HG03025 (cell line): ENCODE results near the gene PLXDC2.

Experiments used
- ATAC-seq: cut with Tn5 transposase; IDR thresholded peaks from one replicate; pipeline ENCODE4 v1.9.1; 2021; ENCODE audit warnings: mild to moderate bottlenecking, moderate library complexity; ENCODE audit not compliant: unreplicated experiment, low FRiP score

Gene PLXDC2

GRCh38 chr10:20299034-20299736, 483.0 kb downstream of the PLXDC2 start:
- ATAC-seq, result no peak

DNA sequence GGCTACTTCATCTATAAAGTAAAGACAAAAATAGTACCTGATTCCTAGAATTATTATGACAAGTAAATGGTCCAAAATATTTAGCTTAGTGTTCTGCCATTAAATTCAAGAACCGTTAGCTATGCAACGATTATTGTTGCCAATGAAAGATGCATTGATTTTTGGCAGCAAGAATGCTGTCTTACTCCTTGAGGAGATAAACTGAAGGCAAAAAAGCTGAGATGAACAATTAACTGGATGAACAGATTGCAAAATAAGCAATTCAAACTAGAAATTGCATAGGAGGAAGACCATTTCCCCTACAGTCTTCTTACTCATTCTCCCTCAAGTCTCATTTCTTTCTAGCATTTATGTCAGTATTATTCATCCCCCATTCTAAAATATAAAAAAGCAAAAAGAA, 484.5 kb downstream of the PLXDC2 start:
- ATAC-seq, result no peak

DNA sequence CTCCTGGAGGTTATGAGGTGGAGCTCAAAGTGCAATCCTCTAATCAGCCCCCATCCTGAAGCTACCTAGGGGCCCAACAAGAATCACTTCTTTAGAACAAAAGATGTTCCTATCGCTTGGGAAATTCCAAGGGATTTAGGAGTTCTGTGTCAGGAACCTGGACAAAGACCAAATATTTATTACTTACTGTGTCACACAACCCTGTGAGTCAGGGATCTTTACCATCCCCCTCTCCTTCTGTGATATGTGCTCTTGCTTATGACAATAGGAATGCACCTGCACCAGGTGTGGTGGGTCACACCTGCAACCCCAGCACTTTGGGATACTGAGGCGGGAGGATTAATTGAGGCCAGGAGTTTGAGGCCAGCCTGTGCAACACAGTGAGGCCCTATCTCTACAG, 485.8 kb downstream of the PLXDC2 start:
- ATAC-seq, result no peak

DNA sequence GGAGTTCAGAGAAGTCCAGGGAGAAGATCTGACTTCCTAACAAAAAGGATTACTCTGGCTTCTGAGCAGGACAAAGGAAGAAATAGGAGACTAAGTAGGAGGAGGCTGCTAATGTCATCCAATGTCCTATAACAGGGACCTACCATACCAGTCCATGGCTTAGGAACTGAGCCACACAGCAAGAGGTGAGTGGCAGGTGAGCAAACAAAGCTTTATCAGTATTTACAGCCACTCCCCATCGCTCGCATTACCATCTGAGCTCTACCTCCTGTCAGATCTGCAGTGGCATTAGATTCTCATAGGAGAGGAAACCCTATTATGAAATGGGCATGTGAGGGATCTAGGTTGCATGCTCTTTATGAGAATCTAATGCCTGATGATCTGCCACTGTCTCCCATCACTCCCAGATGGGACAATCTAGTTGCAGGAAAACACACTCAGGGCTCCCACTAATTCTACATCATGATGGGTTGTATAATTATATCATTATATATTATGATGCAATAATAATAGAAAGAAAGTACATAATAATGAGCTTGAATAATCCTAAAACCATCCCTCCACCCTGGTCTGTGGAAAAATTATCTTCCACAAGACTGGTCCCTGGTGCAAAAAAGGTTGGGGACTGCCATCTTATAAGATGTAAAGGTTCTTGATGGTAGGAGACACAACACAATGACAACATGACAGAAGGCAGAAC, 487.4 kb downstream of the PLXDC2 start:
- no peak for ATAC-seq

GRCh38 chr10:20313665-20314064, 497.4 kb downstream of the PLXDC2 start:
- ATAC-seq, result no peak

GRCh38 chr10:20314431-20314830, 498.2 kb downstream of the PLXDC2 start:
- no peak for ATAC-seq

DNA sequence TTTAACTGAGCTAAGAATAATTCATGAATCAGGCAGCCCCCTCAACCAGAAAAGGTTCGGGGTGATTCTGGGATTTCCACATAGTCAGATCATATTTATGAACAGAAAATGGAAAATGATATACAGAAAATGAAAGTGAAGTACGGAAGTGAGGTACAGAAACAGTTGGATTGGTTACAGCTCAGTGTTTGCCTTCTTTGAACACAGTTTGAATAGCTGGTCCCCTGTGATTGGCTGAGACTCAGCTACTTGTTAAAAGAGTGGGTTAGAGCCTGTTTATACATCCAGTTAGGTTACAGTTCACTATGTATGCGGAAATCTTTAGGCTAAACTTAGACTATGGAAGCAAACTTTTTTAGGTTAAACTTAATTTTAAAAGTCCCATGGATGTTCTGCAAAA, 511.7 kb downstream of the PLXDC2 start:
- ATAC-seq, result no peak

DNA sequence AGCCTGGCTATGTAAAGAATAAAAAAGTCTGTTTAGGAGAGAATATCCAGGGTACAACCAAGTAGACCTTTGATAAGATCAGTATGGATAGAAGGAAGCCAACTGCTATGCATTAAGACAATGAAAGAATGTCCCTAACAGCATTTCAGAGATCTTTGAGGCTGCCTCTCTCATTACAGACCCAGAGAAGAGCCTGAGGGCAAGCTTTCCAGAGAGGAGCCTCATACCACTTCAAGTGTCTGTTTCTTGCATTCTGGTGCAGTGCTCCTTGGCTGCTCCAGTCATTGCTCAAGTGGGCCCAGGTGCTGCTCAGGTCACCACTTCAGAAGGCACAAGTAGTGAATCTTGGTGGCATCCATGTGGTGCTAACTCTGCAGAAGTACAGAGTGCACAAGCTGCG, 514.0 kb downstream of the PLXDC2 start:
- no peak for ATAC-seq

DNA sequence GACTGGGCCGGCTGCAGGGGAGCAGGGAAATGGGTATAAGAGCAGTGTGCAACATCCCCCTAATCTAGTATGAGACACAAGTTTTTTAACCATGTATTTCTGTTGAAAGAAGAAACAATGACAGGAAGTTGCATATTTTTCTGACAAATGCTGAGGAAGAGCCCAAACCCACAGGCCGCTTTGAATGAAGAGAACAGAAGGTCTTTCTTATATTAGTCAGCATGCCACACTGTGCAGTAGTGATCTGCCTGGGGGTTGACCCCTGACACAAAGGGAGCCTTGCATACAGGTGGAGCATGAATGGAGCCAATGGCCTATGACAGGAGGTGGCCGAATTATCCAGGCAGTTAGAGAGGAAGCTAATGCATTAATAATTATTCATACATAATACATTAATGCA, 518.3 kb downstream of the PLXDC2 start:
- ATAC-seq, result no peak
